Measurements from ENCODE around the gene WDR4.
"Not testable (repeated sequence)": the region's sequence is repeated elsewhere in the genome, so short reads cannot be mapped to it uniquely, and the experiment has no call there.

The WDR4 gene

GRCh38 chr21:42857216-42857615 lies 22.1 kb downstream of the WDR4 start:
- in situ Hi-C loops (cut with HindIII; ENCODE audit: low pct_ligation_motif_present, low pct_unique_long_range_greater_than_20kb, low sequenced_read_pairs): no loop called here
- no peak for DNase-seq

GRCh38 chr21:42855937-42856335 lies 23.4 kb downstream of the WDR4 start:
- in situ Hi-C loops (cut with HindIII; ENCODE audit: low pct_ligation_motif_present, low pct_unique_long_range_greater_than_20kb, low sequenced_read_pairs): no loop called here
- no peak for DNase-seq

- in situ Hi-C loops (cut with HindIII; ENCODE audit: low pct_ligation_motif_present, low pct_unique_long_range_greater_than_20kb, low sequenced_read_pairs): no loop called here
- DNase-seq: no peak
Observed at GRCh38 chr21:42855171-42855936, 24.0 kb downstream of the WDR4 start.

GRCh38 chr21:42854246-42855010 lies 24.9 kb downstream of the WDR4 start:
- DNase-seq: no peak
- in situ Hi-C loops (cut with HindIII; ENCODE audit: low pct_ligation_motif_present, low pct_unique_long_range_greater_than_20kb, low sequenced_read_pairs): no loop called here

- DNase-seq: no peak
- in situ Hi-C loops (cut with HindIII; ENCODE audit: low pct_ligation_motif_present, low pct_unique_long_range_greater_than_20kb, low sequenced_read_pairs): no loop called here
Observed at GRCh38 chr21:42853621-42854020, 25.7 kb downstream of the WDR4 start.

GRCh38 chr21:42852925-42853570 lies 26.3 kb downstream of the WDR4 start:
- in situ Hi-C loops (cut with HindIII; ENCODE audit: low pct_ligation_motif_present, low pct_unique_long_range_greater_than_20kb, low sequenced_read_pairs): no loop called here

GRCh38 chr21:42851812-42852665 lies 27.3 kb downstream of the WDR4 start:
- no peak for DNase-seq
- in situ Hi-C loops (cut with HindIII; ENCODE audit: low pct_ligation_motif_present, low pct_unique_long_range_greater_than_20kb, low sequenced_read_pairs): no loop called here

More at GRCh38 chr21:42852925-42853570, 26.3 kb downstream of the WDR4 start:
- no peak for DNase-seq

GRCh38 chr21:42850866-42851391 lies 28.4 kb downstream of the WDR4 start:
- in situ Hi-C loops (cut with HindIII; ENCODE audit: low pct_ligation_motif_present, low pct_unique_long_range_greater_than_20kb, low sequenced_read_pairs): no loop called here
- peak; percentile 10 for DNase-seq

GRCh38 chr21:42850463-42850862 lies 28.9 kb downstream of the WDR4 start:
- in situ Hi-C loops (cut with HindIII; ENCODE audit: low pct_ligation_motif_present, low pct_unique_long_range_greater_than_20kb, low sequenced_read_pairs): no loop called here
- DNase-seq: no peak

GRCh38 chr21:42849759-42850412 lies 29.5 kb downstream of the WDR4 start:
- in situ Hi-C loops (cut with HindIII; ENCODE audit: low pct_ligation_motif_present, low pct_unique_long_range_greater_than_20kb, low sequenced_read_pairs): no loop called here
- no peak for DNase-seq

GRCh38 chr21:42848932-42849758 lies 30.2 kb downstream of the WDR4 start:
- in situ Hi-C loops (cut with HindIII; ENCODE audit: low pct_ligation_motif_present, low pct_unique_long_range_greater_than_20kb, low sequenced_read_pairs): no loop called here
- DNase-seq: no peak

GRCh38 chr21:42848144-42848931 lies 31.0 kb downstream of the WDR4 start:
- in situ Hi-C loops (cut with HindIII; ENCODE audit: low pct_ligation_motif_present, low pct_unique_long_range_greater_than_20kb, low sequenced_read_pairs); DNase-seq: not testable (repeated sequence)

GRCh38 chr21:42847726-42848125 lies 31.6 kb downstream of the WDR4 start:
- in situ Hi-C loops (cut with HindIII; ENCODE audit: low pct_ligation_motif_present, low pct_unique_long_range_greater_than_20kb, low sequenced_read_pairs): no loop called here

GRCh38 chr21:42847051-42847707 lies 32.2 kb downstream of the WDR4 start:
- in situ Hi-C loops (cut with HindIII; ENCODE audit: low pct_ligation_motif_present, low pct_unique_long_range_greater_than_20kb, low sequenced_read_pairs): no loop called here
- no peak for DNase-seq

More at GRCh38 chr21:42847726-42848125, 31.6 kb downstream of the WDR4 start:
- DNase-seq: no peak

- in situ Hi-C loops (cut with HindIII; ENCODE audit: low pct_ligation_motif_present, low pct_unique_long_range_greater_than_20kb, low sequenced_read_pairs): no loop called here
- DNase-seq: no peak
Observed at GRCh38 chr21:42846221-42846620, 33.1 kb downstream of the WDR4 start.
